Vagina (tissue), 2 donors: ENCODE results near the gene STXBP3.

Experiments used
- CTCF ChIP-seq, 3 experiments: fragments of 450-650 bp in 2 of 3; fragments of 200-600 bp in 1 of 3; sonication (generic) in 1 of 3; IDR thresholded peaks; one replicate each; pipeline ENCODE4 v1.5.1; 2017 to 2019; ENCODE audit warnings: antibody characterized with exemption in 3 of 3, mild to moderate bottlenecking in 2 of 3, moderate library complexity in 2 of 3
- POLR2A ChIP-seq, 2 donors: fragments of 450-650 bp; IDR thresholded peaks; one replicate each; pipeline ENCODE4 v1.6.1; 2017; ENCODE audit warnings: antibody characterized with exemption in 2 of 2, mild to moderate bottlenecking in 2 of 2, moderate library complexity in 2 of 2
- POLR2AphosphoS5 ChIP-seq, 2 donors: sonication (generic); formaldehyde crosslinking; IDR thresholded peaks; one replicate each; pipeline ENCODE4 v1.9.0; 2017; ENCODE audit warnings: antibody characterized with exemption in 2 of 2, mild to moderate bottlenecking in 2 of 2, low read depth in 1 of 2; ENCODE audit not compliant: insufficient read depth in 1 of 2

DNA sequence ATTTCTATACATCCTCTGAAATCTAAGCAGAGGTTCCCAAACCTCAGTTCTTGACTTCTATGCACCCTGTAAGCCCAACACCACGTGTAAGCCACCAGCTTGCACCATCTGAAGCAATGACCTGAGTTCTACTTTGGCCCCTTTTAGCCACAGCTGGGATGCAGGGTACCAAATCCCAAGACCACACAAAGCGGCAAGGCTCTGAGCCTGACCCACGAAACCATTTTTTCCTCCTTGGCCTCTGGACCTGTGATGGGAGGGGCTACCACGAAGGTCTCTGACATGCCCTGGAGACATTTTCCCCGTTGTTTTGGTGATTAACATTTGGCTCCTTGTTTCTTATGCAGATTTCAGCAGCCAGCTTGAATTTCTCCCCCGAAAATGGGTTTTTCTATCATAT, 38.8 kb downstream of the STXBP3 start:
- TF ChIP-seq CTCF (IDR thresholded peaks at IDR 0.05) (no peak), POLR2AphosphoS5 (IDR thresholded peaks at IDR 0.05; ENCODE audit: insufficient read depth in 1 of 2, low read depth in 1 of 2) (no peak), POLR2A (IDR thresholded peaks at IDR 0.05) (no peak)
